GM12892 (cell line): Measurements from ENCODE around the gene ASB14.
"Not testable (repeated sequence)": the region's sequence is repeated elsewhere in the genome, so short reads cannot be mapped to it uniquely, and the experiment has no call there.

ENCODE experiments used
- POLR2A ChIP-seq: IDR thresholded peaks from 2 replicates; pipeline ENCODE4 v1.6.1; 2011; ENCODE audit warnings: low read depth, low read length, control low read depth
- POLR2AphosphoS5 ChIP-seq: IDR thresholded peaks from 2 replicates; pipeline ENCODE4 v1.6.1; 2011; ENCODE audit warnings: low read depth, low read length, control low read depth
- TAF1 ChIP-seq: IDR thresholded peaks from 2 replicates; pipeline ENCODE4 v1.6.1; 2011; ENCODE audit warnings: low read depth, mild to moderate bottlenecking, control low read depth, low read length, borderline replicate concordance

DNA sequence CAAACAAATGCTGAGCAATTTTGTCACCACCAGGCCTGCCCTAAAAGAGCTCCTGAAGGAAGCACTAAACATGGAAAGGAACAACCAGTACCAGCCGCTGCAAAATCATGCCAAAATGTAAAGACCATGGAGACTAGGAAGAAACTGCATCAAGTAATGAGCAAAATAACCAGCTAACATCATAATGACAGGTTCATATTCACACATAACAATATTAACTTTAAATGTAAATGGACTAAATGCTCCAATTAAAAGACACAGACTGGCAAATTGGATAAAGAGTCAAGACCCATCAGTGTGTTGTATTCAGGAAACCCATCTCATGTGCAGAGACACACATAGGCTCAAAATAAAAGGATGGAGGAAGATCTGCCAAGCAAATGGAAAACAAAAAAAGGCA is 34.0 kb upstream of the ASB14 start:
- TF ChIP-seq POLR2AphosphoS5, POLR2A, TAF1: not testable (repeated sequence)
